ENCODE data around the gene TMSB10. TPM values are rescaled to one million over a fixed set of nuclear protein-coding genes. Genes with fewer than 3 reads are reported as not detected.
"Not testable (repeated sequence)": the region's sequence is repeated elsewhere in the genome, so short reads cannot be mapped to it uniquely, and the experiment has no call there.

The TMSB10 gene
- total RNA-seq, 1 donor from 2014 or later: 925 TPM

- H3K27me3 Mint-ChIP-seq: no peaks in the 10 kb centered on the region
- POLR2A ChIA-PET: interaction anchor here (4.0 to 14.1 kb wide), 3 partner anchors 24 to 38 kb away, joined by 37 to 302 read pairs (median 81); partner anchors contain the start of genes KCMF1 and TMSB10
- no peak for TF ChIP-seq CTCF (IDR thresholded peaks at IDR 0.05)
- intact Hi-C loops (cut with micrococcal nuclease): no loop called here
- no peak for DNase-seq
- ATAC-seq (ENCODE audit: low read depth): no peak
- no peaks in the 10 kb centered on the region for H3K9me3 Mint-ChIP-seq
- peak overlapping the region; percentile 9 for H3K4me3 Mint-ChIP-seq
- no peaks in the 10 kb centered on the region for H3K36me3 Mint-ChIP-seq (ENCODE audit: low read depth)
- CTCF ChIA-PET: interaction anchor here (1.1 to 11.4 kb wide), 2 partner anchors 19 to 26 kb away, joined by 3 to 186 read pairs; no protein-coding TSS in a partner anchor
- peaks cover 71% of the 10 kb centered on the region for H3K4me1 Mint-ChIP-seq
- peak overlapping the region; percentile 97 for H3K27ac Mint-ChIP-seq
Observed at GRCh38 chr2:84944295-84944909, 38.9 kb downstream of the TMSB10 start.

DNA sequence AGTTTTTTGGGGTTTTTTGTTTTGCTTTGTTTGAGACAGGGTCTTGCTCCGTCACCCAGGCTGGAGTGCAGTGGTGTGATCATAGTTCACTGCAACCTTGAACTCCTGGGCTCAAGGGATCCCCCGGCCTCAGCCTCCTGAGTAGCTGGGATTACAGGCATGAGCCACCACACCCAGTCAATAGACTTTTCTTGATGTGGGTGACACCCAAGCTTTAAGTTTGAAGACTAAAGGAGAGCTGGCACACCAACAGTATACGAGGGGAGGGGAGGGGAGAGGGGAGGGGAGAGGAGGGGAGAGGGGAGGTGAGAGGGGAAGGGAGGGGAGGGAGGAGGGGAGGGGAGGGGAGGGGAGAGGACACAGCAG lies 40.4 kb downstream of the TMSB10 start:
- not testable (repeated sequence) for DNase-seq; H3K36me3 Mint-ChIP-seq (ENCODE audit: low read depth); ATAC-seq (ENCODE audit: low read depth); H3K9me3 Mint-ChIP-seq; H3K27me3 Mint-ChIP-seq
- Mint-ChIP-seq H3K4me3 (peak overlapping the region; percentile 50), H3K4me1 (peaks cover 58% of the 10 kb centered on the region), H3K27ac (peak overlapping the region; percentile 97)
- POLR2A ChIA-PET: interaction anchor here (0.6 to 14.1 kb wide), 19 partner anchors 13 to 656 kb away, joined by 3 to 302 read pairs (median 5); partner anchors contain the start of genes KCMF1, MAT2A, TMEM150A and TMSB10
- CTCF ChIA-PET: interaction anchor here (0.8 to 11.4 kb wide), 13 partner anchors 8 to 88 kb away, joined by 3 to 186 read pairs (median 5); partner anchors contain the start of gene KCMF1
- intact Hi-C loops (cut with micrococcal nuclease): loop anchor here (1.0 kb wide), 3 partner anchors 19 to 41 kb away; partner anchors contain the start of gene TMSB10

- ChIA-PET POLR2A (interaction anchor here (0.6 to 14.1 kb wide), 19 partner anchors 12 to 656 kb away, joined by 3 to 302 read pairs (median 5); partner anchors contain the start of genes KCMF1, MAT2A, TMEM150A and TMSB10), CTCF (interaction anchor here (0.7 to 11.4 kb wide), 15 partner anchors 9 to 88 kb away, joined by 3 to 186 read pairs (median 5); partner anchors contain the start of gene KCMF1)
- Mint-ChIP-seq H3K27ac (peak overlapping the region; percentile 97), H3K27me3 (no peaks in the 10 kb centered on the region), H3K4me1 (peaks cover 54% of the 10 kb centered on the region), H3K9me3 (no peaks in the 10 kb centered on the region), H3K36me3 (ENCODE audit: low read depth) (no peaks in the 10 kb centered on the region), H3K4me3 (peak overlapping the region; percentile 72)
- peak; percentile 44 for DNase-seq
- no peak for TF ChIP-seq CTCF (IDR thresholded peaks at IDR 0.05)
- intact Hi-C loops (cut with micrococcal nuclease): loop anchor here (1.0 kb wide), 3 partner anchors 19 to 41 kb away; partner anchors contain the start of gene TMSB10
- peak; percentile 77 for ATAC-seq (ENCODE audit: low read depth)
Observed at GRCh38 chr2:84946204-84947009, 41.0 kb downstream of the TMSB10 start.

DNA sequence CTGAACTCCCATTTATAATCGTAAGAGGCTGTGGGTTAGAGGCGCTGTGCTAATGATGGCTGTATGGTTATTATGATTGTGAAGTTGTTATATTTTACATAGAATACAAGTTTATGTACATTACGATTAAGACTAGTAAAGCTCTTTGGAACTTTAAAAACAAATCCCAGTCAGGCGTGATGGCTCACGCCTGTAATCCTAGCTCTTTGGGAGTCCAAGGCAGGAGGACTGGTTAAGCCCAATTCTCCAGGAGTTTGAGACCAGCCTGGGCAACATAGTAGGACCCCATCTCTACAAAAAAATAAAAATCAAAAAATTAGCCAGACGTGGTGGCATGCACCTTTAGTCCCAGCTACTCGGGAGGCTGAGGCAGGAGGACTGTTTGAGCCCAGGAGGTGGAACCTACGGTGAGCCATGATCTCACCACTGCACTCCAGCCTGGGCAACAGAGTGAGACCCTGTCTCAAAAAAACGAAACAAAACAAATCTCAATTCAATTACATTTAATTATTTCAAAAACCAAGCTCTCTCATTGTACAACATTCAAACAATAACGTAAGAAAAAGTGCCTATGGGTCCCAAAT lies 41.6 kb downstream of the TMSB10 start:
- H3K9me3 Mint-ChIP-seq: no peaks in the 10 kb centered on the region
- TF ChIP-seq CTCF (IDR thresholded peaks at IDR 0.05): no peak
- peaks cover 47% of the 10 kb centered on the region for H3K4me1 Mint-ChIP-seq
- CTCF ChIA-PET: interaction anchor here (0.7 to 11.4 kb wide), 11 partner anchors 9 to 89 kb away, joined by 3 to 186 read pairs (median 6); partner anchors contain the start of gene KCMF1
- peak overlapping the region; percentile 97 for H3K27ac Mint-ChIP-seq
- DNase-seq: no peak
- intact Hi-C loops (cut with micrococcal nuclease): no loop called here
- H3K4me3 Mint-ChIP-seq: no peak overlapping the region
- no peaks in the 10 kb centered on the region for H3K36me3 Mint-ChIP-seq (ENCODE audit: low read depth)
- no peak for ATAC-seq (ENCODE audit: low read depth)
- no peaks in the 10 kb centered on the region for H3K27me3 Mint-ChIP-seq
- POLR2A ChIA-PET: interaction anchor here (0.6 to 14.1 kb wide), 12 partner anchors 12 to 353 kb away, joined by 3 to 302 read pairs (median 11); partner anchors contain the start of genes KCMF1, TMSB10 and TRABD2A

DNA sequence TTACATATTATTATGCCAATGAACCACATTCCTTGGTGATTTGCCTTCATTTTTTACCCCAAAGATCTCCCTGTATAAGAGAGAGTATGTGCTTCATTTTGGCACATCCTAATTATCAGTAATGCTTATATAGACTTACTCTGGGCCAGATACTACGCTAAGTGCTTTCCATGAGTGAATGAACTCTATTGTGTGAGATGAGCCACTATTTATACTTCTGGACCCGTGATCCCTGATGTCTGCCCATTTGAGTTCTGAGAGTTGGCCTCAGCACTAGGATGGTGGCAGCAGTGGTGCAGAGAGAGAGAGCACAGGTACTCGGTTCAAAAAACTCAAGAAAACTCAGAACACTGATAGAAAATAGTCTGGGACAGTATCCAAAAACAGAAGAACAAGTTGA lies 48.1 kb downstream of the TMSB10 start:
- H3K9me3 Mint-ChIP-seq: no peaks in the 10 kb centered on the region
- H3K4me1 Mint-ChIP-seq: peaks cover 11% of the 10 kb centered on the region
- ChIA-PET POLR2A (no interaction called here), CTCF (interaction anchor here (1.6 kb wide), 1 partner anchor 28 kb away, joined by 9 read pairs; no protein-coding TSS in a partner anchor)
- intact Hi-C loops (cut with micrococcal nuclease): no loop called here
- TF ChIP-seq CTCF (IDR thresholded peaks at IDR 0.05): no peak
- H3K27me3 Mint-ChIP-seq: no peaks in the 10 kb centered on the region
- no peak for ATAC-seq (ENCODE audit: low read depth)
- H3K27ac Mint-ChIP-seq: no peak overlapping the region
- no peak overlapping the region for H3K4me3 Mint-ChIP-seq
- no peak for DNase-seq
- no peaks in the 10 kb centered on the region for H3K36me3 Mint-ChIP-seq (ENCODE audit: low read depth)
